ENCODE results near the gene LMBR1. TPM values are rescaled to one million over a fixed set of nuclear protein-coding genes. Genes with fewer than 3 reads are reported as not detected.

LMBR1 gene
- total RNA-seq, 1 donor from 2014 or later, result 69.1 TPM

- DNase-seq (ENCODE audit: extremely low spot score, unreplicated experiment), result no peak
- Mint-ChIP-seq H3K27ac (no peak overlapping the region), H3K27me3 (no peaks in the 10 kb centered on the region), H3K36me3 (peaks cover 7% of the 10 kb centered on the region), H3K4me3 (no peak overlapping the region), H3K9me3 (no peaks in the 10 kb centered on the region), H3K4me1 (ENCODE audit: unreplicated experiment) (no peaks in the 10 kb centered on the region)
- TF ChIP-seq CTCF (conservative IDR thresholded peaks at IDR 0.05), result no peak
Observed at GRCh38 chr7:156673454-156673853, 219.5 kb downstream of the LMBR1 start.

GRCh38 chr7:156669035-156669828, 223.8 kb downstream of the LMBR1 start:
- Mint-ChIP-seq H3K27ac (no peak overlapping the region), H3K4me1 (ENCODE audit: unreplicated experiment) (peaks cover 19% of the 10 kb centered on the region), H3K4me3 (no peak overlapping the region), H3K9me3 (no peaks in the 10 kb centered on the region), H3K36me3 (peaks cover 8% of the 10 kb centered on the region), H3K27me3 (no peaks in the 10 kb centered on the region)
- no peak for TF ChIP-seq CTCF (conservative IDR thresholded peaks at IDR 0.05)
- no peak for DNase-seq (ENCODE audit: extremely low spot score, unreplicated experiment)

GRCh38 chr7:156668130-156668741, 224.7 kb downstream of the LMBR1 start:
- Mint-ChIP-seq H3K4me3 (peak overlapping the region; percentile 18), H3K36me3 (peaks cover 8% of the 10 kb centered on the region), H3K27me3 (no peaks in the 10 kb centered on the region), H3K9me3 (no peaks in the 10 kb centered on the region), H3K4me1 (ENCODE audit: unreplicated experiment) (peaks cover 19% of the 10 kb centered on the region), H3K27ac (peak overlapping the region; percentile 79)
- no peak for TF ChIP-seq CTCF (conservative IDR thresholded peaks at IDR 0.05)
- no peak for DNase-seq (ENCODE audit: extremely low spot score, unreplicated experiment)

GRCh38 chr7:156667110-156667426, 225.9 kb downstream of the LMBR1 start:
- no peaks in the 10 kb centered on the region for H3K9me3 Mint-ChIP-seq
- H3K36me3 Mint-ChIP-seq, result peaks cover 8% of the 10 kb centered on the region
- H3K4me1 Mint-ChIP-seq (ENCODE audit: unreplicated experiment), result peaks cover 19% of the 10 kb centered on the region
- no peaks in the 10 kb centered on the region for H3K27me3 Mint-ChIP-seq
- no peak overlapping the region for H3K4me3 Mint-ChIP-seq
- TF ChIP-seq CTCF (conservative IDR thresholded peaks at IDR 0.05), result no peak
- H3K27ac Mint-ChIP-seq, result peak overlapping the region; percentile 76
- no peak for DNase-seq (ENCODE audit: extremely low spot score, unreplicated experiment)

GRCh38 chr7:156666368-156667109, 226.4 kb downstream of the LMBR1 start:
- H3K4me3 Mint-ChIP-seq, result no peak overlapping the region
- peak overlapping the region; percentile 76 for H3K27ac Mint-ChIP-seq
- DNase-seq (ENCODE audit: extremely low spot score, unreplicated experiment), result no peak
- no peak for TF ChIP-seq CTCF (conservative IDR thresholded peaks at IDR 0.05)
- no peaks in the 10 kb centered on the region for H3K27me3 Mint-ChIP-seq
- peaks cover 8% of the 10 kb centered on the region for H3K36me3 Mint-ChIP-seq
- peaks cover 19% of the 10 kb centered on the region for H3K4me1 Mint-ChIP-seq (ENCODE audit: unreplicated experiment)
- no peaks in the 10 kb centered on the region for H3K9me3 Mint-ChIP-seq

All from type B pancreatic cell (in vitro differentiated cells).